Neuronal stem cell (in vitro differentiated cells): ENCODE measurements around the gene C19orf53.
A peak's percentile ranks its signal among the peaks of the same experiment; 100 is the strongest.
"Not testable (repeated sequence)": the region's sequence is repeated elsewhere in the genome, so short reads cannot be mapped to it uniquely, and the experiment has no call there.

Experiments used
- DNase-seq: peaks from one replicate; pipeline ENCODE4 v3.0.0-alpha.2; 2013; ENCODE audit warnings: low spot score
- H2AFZ ChIP-seq: one replicate; pipeline ENCODE4 v1.6.1; 2013; ENCODE audit warnings: mild to moderate bottlenecking, low read length, inconsistent platforms
- H2AK5ac ChIP-seq: 2 replicates; pipeline ENCODE4 v1.6.1; 2013; ENCODE audit warnings: low read depth, mild to moderate bottlenecking, inconsistent platforms, low read length, moderate library complexity, mixed read lengths
- H2BK120ac ChIP-seq: 2 replicates; pipeline ENCODE4 v1.6.1; 2013; ENCODE audit warnings: low read depth, mild to moderate bottlenecking, inconsistent platforms, low read length, moderate library complexity, mixed read lengths
- H2BK12ac ChIP-seq: one replicate; pipeline ENCODE4 v1.6.1; 2013; ENCODE audit warnings: low read length, inconsistent platforms
- H2BK15ac ChIP-seq: 2 replicates; pipeline ENCODE4 v1.6.1; 2013; ENCODE audit warnings: mild to moderate bottlenecking, low read length, inconsistent platforms, mixed read lengths
- H2BK5ac ChIP-seq: one replicate; pipeline ENCODE4 v1.6.1; 2013; ENCODE audit warnings: inconsistent platforms, mild to moderate bottlenecking, low read length, moderate library complexity
- H3K14ac ChIP-seq: one replicate; pipeline ENCODE4 v1.6.1; 2013; ENCODE audit warnings: low read length, inconsistent platforms
- H3K18ac ChIP-seq: 2 replicates; pipeline ENCODE4 v1.6.1; 2013; ENCODE audit warnings: low read length, inconsistent platforms
- H3K23ac ChIP-seq: 2 replicates; pipeline ENCODE4 v1.6.1; 2013; ENCODE audit warnings: low read depth, mild to moderate bottlenecking, mixed read lengths, low read length, inconsistent platforms; ENCODE audit not compliant: poor library complexity
- H3K27ac ChIP-seq: replicated peaks from 3 replicates; pipeline ENCODE4 v1.5.1; 2013; ENCODE audit warnings: low read length, inconsistent platforms
- H3K27me3 ChIP-seq, 3 experiments: 2 replicates each; pipeline ENCODE4 v1.6.1; 2013; ENCODE audit warnings: low read length in 3 of 3, mild to moderate bottlenecking in 2 of 3, inconsistent platforms in 1 of 3, low read depth in 1 of 3, mixed read lengths in 1 of 3, moderate library complexity in 1 of 3; ENCODE audit not compliant: control insufficient read depth in 3 of 3, insufficient read depth in 3 of 3
- H3K36me3 ChIP-seq, 2 donors: replicated peaks in 1 of 2; 2 replicates each; pipeline ENCODE4 v1.6.1; 2013; ENCODE audit warnings: low read length in 2 of 2; ENCODE audit not compliant: control insufficient read depth in 2 of 2, insufficient read depth in 2 of 2
- H3K4ac ChIP-seq: 2 replicates; pipeline ENCODE4 v1.6.1; 2013; ENCODE audit warnings: inconsistent platforms, mild to moderate bottlenecking, low read length, moderate library complexity
- H3K4me1 ChIP-seq, 2 donors: 1 replicate in 1 of 2; 2 replicates in 1 of 2; pipeline ENCODE4 v1.6.1; 2013; ENCODE audit warnings: low read length in 2 of 2, low read depth in 1 of 2; ENCODE audit not compliant: control insufficient read depth in 2 of 2, insufficient read depth in 1 of 2
- H3K4me2 ChIP-seq: one replicate; pipeline ENCODE4 v1.6.1; 2013; ENCODE audit warnings: mild to moderate bottlenecking, low read length, inconsistent platforms; ENCODE audit not compliant: insufficient read depth, poor library complexity, severe bottlenecking
- H3K4me3 ChIP-seq, 2 donors: 2 replicates each; pipeline ENCODE4 v1.5.1; 2013; ENCODE audit warnings: low read length in 2 of 2, mild to moderate bottlenecking in 2 of 2, inconsistent platforms in 1 of 2, moderate library complexity in 1 of 2
- H3K79me1 ChIP-seq: one replicate; pipeline ENCODE4 v1.6.1; 2013; ENCODE audit warnings: low read depth, mild to moderate bottlenecking, inconsistent platforms, low read length, moderate library complexity
- H3K9ac ChIP-seq: one replicate; pipeline ENCODE4 v1.6.1; 2013; ENCODE audit warnings: mild to moderate bottlenecking, low read depth, low read length, inconsistent platforms; ENCODE audit not compliant: poor library complexity
- H3K9me3 ChIP-seq, 2 donors: replicated peaks in 1 of 2; 2 replicates each; pipeline versions ENCODE3 to v1.6.1; 2013; ENCODE audit warnings: low read length in 2 of 2, mild to moderate bottlenecking in 2 of 2, inconsistent platforms in 1 of 2, low read depth in 1 of 2, mixed read lengths in 1 of 2, moderate library complexity in 1 of 2; ENCODE audit not compliant: control insufficient read depth in 2 of 2, insufficient read depth in 1 of 2
- H4K8ac ChIP-seq: one replicate; pipeline ENCODE4 v1.6.1; 2013; ENCODE audit warnings: low read depth, mild to moderate bottlenecking, inconsistent platforms, low read length, moderate library complexity
- H4K91ac ChIP-seq: one replicate; pipeline ENCODE4 v1.6.1; 2013; ENCODE audit warnings: low read length, low read depth, mild to moderate bottlenecking, inconsistent platforms; ENCODE audit not compliant: poor library complexity
- WGBS, 2 donors: extraction: QIAGEN DNeasy Blood & Tissue Kit; methylation state at CpG; one replicate each; pipeline ENCODE4 v1.1.7; 2013; ENCODE audit warnings: missing lambda C conversion rate in 2 of 2, mixed read lengths in 1 of 2; ENCODE audit not compliant: insufficient read length in 2 of 2, insufficient replicate concordance in 1 of 2; ENCODE audit errors: extremely low coverage in 2 of 2; 5-methylcytosine and 5-hydroxymethylcytosine counted together

Gene C19orf53

DNA sequence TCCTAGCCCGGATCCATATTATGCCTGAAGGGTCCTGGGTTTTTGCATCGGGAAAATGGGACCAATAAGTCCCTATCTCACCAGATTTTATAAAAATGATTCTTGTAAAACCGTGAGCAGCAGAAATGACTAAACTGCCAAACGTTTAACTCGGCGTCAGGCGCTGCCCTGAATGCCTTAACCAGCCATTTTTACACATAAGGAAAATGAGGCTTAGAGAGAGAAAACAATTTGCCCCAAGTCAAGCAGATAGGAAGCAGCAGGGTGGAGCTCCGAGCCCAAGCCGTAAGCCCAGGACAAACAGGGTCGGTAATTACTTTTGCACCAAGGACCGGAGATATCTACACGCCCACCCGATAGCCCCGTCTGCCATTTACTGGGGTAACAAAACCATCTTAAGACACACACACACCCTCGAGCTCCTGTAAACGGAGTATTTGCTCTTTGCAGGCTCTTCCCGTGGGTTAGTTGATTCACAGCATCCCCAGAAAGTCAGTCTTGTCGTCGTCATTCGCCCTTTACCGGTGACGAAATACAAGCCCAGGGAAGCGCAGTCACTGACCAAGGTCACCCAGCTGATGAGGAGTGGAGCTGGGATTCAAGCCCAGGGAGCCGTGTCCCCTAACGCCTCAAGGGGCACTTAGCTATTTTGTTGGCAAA, 26.0 kb upstream of the C19orf53 start:
- no peak for DNase-seq
- no peak overlapping the region for H3K27ac ChIP-seq
- WGBS, 2 donors, result no CpG with 5 or more reads among the region's 25 CpGs

DNA sequence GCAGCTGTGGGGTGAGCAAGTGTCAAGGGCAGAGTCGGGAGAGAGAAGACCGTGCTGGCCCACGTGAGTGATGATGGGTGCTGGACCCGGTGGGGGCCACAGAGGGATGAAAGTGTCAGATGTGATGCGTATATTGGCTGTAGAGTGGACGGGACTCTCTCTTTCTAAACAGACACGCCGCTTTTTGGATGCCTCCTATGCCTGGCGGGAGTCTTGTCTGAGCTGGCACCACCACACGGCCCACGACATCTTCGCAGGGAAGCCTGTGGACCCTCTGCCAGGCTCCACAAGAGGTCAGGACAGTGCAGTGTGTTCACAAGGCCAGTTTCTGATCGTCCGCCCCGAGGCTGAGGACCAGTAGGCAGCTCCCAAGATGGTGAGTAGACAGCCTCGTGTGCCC, 22.8 kb upstream of the C19orf53 start:
- H3K4ac ChIP-seq, result no peak overlapping the region
- no peak overlapping the region for H2BK120ac ChIP-seq
- H3K27me3 ChIP-seq, result no peaks in the 10 kb centered on the region
- H3K18ac ChIP-seq, result no peak overlapping the region
- H3K9me3 ChIP-seq, result peaks cover 0 to 6% of the 10 kb centered on the region in 2 donors
- peaks cover 19 to 47% of the 10 kb centered on the region in 2 donors for H3K36me3 ChIP-seq
- no peak overlapping the region for H2BK12ac ChIP-seq
- H2AFZ ChIP-seq, result no peak overlapping the region
- H3K27ac ChIP-seq, result no peak overlapping the region
- no CpG with 5 or more reads among the region's 16 CpGs for WGBS, 2 donors
- H3K14ac ChIP-seq, result no peak overlapping the region
- no peak overlapping the region for H4K91ac ChIP-seq
- no peak overlapping the region for H3K4me3 ChIP-seq
- H3K4me1 ChIP-seq, result peaks cover 5% of the 10 kb centered on the region in 2 donors
- H2BK5ac ChIP-seq, result no peak overlapping the region
- no peak overlapping the region for H3K9ac ChIP-seq
- no peak for DNase-seq
- H2AK5ac ChIP-seq, result no peak overlapping the region
- H3K4me2 ChIP-seq, result no peak overlapping the region
- peaks cover 1% of the 10 kb centered on the region for H3K79me1 ChIP-seq
- H3K23ac ChIP-seq, result no peak overlapping the region
- no peak overlapping the region for H2BK15ac ChIP-seq
- no peak overlapping the region for H4K8ac ChIP-seq

More for the DNA sequence above, 26.0 kb upstream of the C19orf53 start:
- H2BK12ac ChIP-seq, result no peak overlapping the region
- no peak overlapping the region for H2AK5ac ChIP-seq
- H2BK15ac ChIP-seq, result no peak overlapping the region
- H3K27me3 ChIP-seq, result no peaks in the 10 kb centered on the region
- H3K4me2 ChIP-seq, result peak overlapping the region; percentile 67
- H2BK5ac ChIP-seq, result no peak overlapping the region
- peak overlapping the region; percentile 66 to 84 for H3K4me3 ChIP-seq
- H4K91ac ChIP-seq, result no peak overlapping the region
- peak overlapping the region; percentile 89 for H2AFZ ChIP-seq
- H3K79me1 ChIP-seq, result peaks cover 1% of the 10 kb centered on the region
- H3K4ac ChIP-seq, result no peak overlapping the region
- peaks cover 5% of the 10 kb centered on the region in 2 donors for H3K4me1 ChIP-seq
- peaks cover 0 to 6% of the 10 kb centered on the region in 2 donors for H3K9me3 ChIP-seq
- peaks cover 6 to 22% of the 10 kb centered on the region in 2 donors for H3K36me3 ChIP-seq
- H2BK120ac ChIP-seq, result no peak overlapping the region
- peak overlapping the region; percentile 71 for H3K9ac ChIP-seq
- H4K8ac ChIP-seq, result no peak overlapping the region
- H3K14ac ChIP-seq, result no peak overlapping the region
- peak overlapping the region; percentile 86 for H3K18ac ChIP-seq
- H3K23ac ChIP-seq, result peak overlapping the region; percentile 90

DNA sequence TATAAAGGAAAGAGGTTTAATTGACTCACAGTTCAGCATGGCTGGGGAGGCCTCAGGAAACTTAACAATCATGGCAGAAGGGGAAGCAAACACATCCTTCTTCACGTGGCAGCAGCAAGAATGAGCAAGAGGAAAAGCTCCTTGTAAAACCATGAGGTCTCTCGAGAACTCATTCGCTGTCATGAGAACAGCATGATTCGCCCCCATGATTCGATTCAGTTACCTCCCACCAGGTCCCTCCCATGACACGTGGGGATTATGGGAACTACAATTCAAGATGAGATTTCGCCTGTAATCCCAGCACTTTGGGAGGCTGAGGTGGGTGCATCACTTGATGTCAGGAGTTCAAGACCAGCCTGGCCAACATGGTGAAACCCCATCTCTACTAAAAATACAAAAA, 20.6 kb upstream of the C19orf53 start:
- H3K4me1 ChIP-seq, DNase-seq, H2AFZ ChIP-seq, H3K9ac ChIP-seq, H3K23ac ChIP-seq, H3K18ac ChIP-seq, H2BK15ac ChIP-seq, H2AK5ac ChIP-seq, H2BK5ac ChIP-seq, H3K14ac ChIP-seq, H2BK120ac ChIP-seq, H3K79me1 ChIP-seq, H2BK12ac ChIP-seq, H3K4ac ChIP-seq, H4K8ac ChIP-seq, H3K4me2 ChIP-seq, H3K27ac ChIP-seq, H3K4me3 ChIP-seq, H3K9me3 ChIP-seq, H4K91ac ChIP-seq, H3K27me3 ChIP-seq: not testable (repeated sequence)
- peaks cover 31 to 69% of the 10 kb centered on the region in 2 donors for H3K36me3 ChIP-seq
- WGBS, 2 donors, result no CpG with 5 or more reads among the region's 7 CpGs

GRCh38 chr19:13756210-13756609, 18.0 kb upstream of the C19orf53 start:
- H3K4me1 ChIP-seq, result no peaks in the 10 kb centered on the region
- no peak overlapping the region for H3K27ac ChIP-seq
- peak overlapping the region in 1 of 2 donors; percentile 30 for H3K4me3 ChIP-seq
- WGBS, 2 donors, result no CpG with 5 or more reads among the region's 9 CpGs
- no peak overlapping the region for H3K9ac ChIP-seq
- H4K8ac ChIP-seq, result no peak overlapping the region
- no peak overlapping the region for H4K91ac ChIP-seq
- H2BK12ac ChIP-seq, result no peak overlapping the region
- no peak overlapping the region for H3K4ac ChIP-seq
- no peak overlapping the region for H2BK5ac ChIP-seq
- no peak overlapping the region for H3K23ac ChIP-seq
- no peaks in the 10 kb centered on the region for H3K9me3 ChIP-seq
- H3K14ac ChIP-seq, result no peak overlapping the region
- DNase-seq, result no peak
- H2BK120ac ChIP-seq, result no peak overlapping the region
- H3K79me1 ChIP-seq, result peaks cover 4% of the 10 kb centered on the region
- H3K36me3 ChIP-seq, result peaks cover 45 to 90% of the 10 kb centered on the region in 2 donors
- no peak overlapping the region for H3K4me2 ChIP-seq
- H2AFZ ChIP-seq, result no peak overlapping the region
- H3K27me3 ChIP-seq, result no peaks in the 10 kb centered on the region
- no peak overlapping the region for H3K18ac ChIP-seq
- H2AK5ac ChIP-seq, result no peak overlapping the region
- no peak overlapping the region for H2BK15ac ChIP-seq
